Spleen (tissue), 11 donors: Measurements from ENCODE around the gene RNPEP. TPM values are rescaled to one million over a fixed set of nuclear protein-coding genes. Genes with fewer than 3 reads are reported as not detected.
"Not testable (repeated sequence)": the region's sequence is repeated elsewhere in the genome, so short reads cannot be mapped to it uniquely, and the experiment has no call there.

Source experiments
- DNase-seq: peaks from one replicate; pipeline ENCODE4 v3.0.0-alpha.2; 2020
- H3K27ac ChIP-seq, 8 donors: fragments of 200-600 bp; sonication (generic) in 7 of 8; 1 replicate in 4 of 8; 2 replicates in 4 of 8; pipeline versions ENCODE4 v1.5.0 to v1.8.0; 2016 to 2021; ENCODE audit warnings: inconsistent platforms in 4 of 8, mild to moderate bottlenecking in 4 of 8, moderate library complexity in 1 of 8
- H3K27me3 ChIP-seq, 7 donors: fragments of 200-600 bp; sonication (generic) in 6 of 7; replicated peaks in 1 of 7; 1 replicate in 4 of 7; 2 replicates in 3 of 7; pipeline versions ENCODE4 v1.5.0 to v1.8.0; 2016 to 2021; ENCODE audit warnings: inconsistent platforms in 3 of 7, mild to moderate bottlenecking in 1 of 7
- H3K36me3 ChIP-seq, 6 donors: fragments of 200-600 bp; sonication (generic) in 5 of 6; 1 replicate in 4 of 6; 2 replicates in 2 of 6; pipeline versions ENCODE4 v1.5.0 to v1.8.0; 2016 to 2021; ENCODE audit warnings: inconsistent platforms in 2 of 6
- H3K4me1 ChIP-seq, 6 donors: fragments of 200-600 bp; sonication (generic) in 5 of 6; 1 replicate in 3 of 6; 2 replicates in 3 of 6; pipeline versions ENCODE4 v1.5.0 to v1.8.0; 2016 to 2021; ENCODE audit warnings: inconsistent platforms in 3 of 6
- H3K4me3 ChIP-seq, 8 donors: fragments of 200-600 bp; sonication (generic) in 7 of 8; 1 replicate in 4 of 8; 2 replicates in 4 of 8; pipeline versions ENCODE4 v1.5.0 to v1.8.0; 2016 to 2021; ENCODE audit warnings: inconsistent platforms in 4 of 8, mild to moderate bottlenecking in 4 of 8, moderate library complexity in 2 of 8
- H3K9me3 ChIP-seq, 8 donors: fragments of 200-600 bp; sonication (generic) in 7 of 8; 1 replicate in 4 of 8; 2 replicates in 4 of 8; pipeline versions ENCODE4 v1.5.0 to v1.8.0; 2016 to 2021; ENCODE audit warnings: inconsistent platforms in 4 of 8
- POLR2A ChIP-seq, 3 donors: fragments of 450-650 bp; IDR thresholded peaks; one replicate each; pipeline ENCODE4 v1.5.1; 2017; ENCODE audit warnings: antibody characterized with exemption in 3 of 3, mild to moderate bottlenecking in 1 of 3
- POLR2AphosphoS5 ChIP-seq, 3 donors: sonication (generic); formaldehyde crosslinking; IDR thresholded peaks; one replicate each; pipeline ENCODE4 v1.5.1; 2017; ENCODE audit warnings: antibody characterized with exemption in 3 of 3
- WGBS, 5 donors: extraction: QIAGEN DNeasy Blood & Tissue Kit in 3 of 5; methylation state at CpG; one replicate each; pipeline versions ENCODE4 v1.1.5 to v1.1.7; 2013 to 2018; 5-methylcytosine and 5-hydroxymethylcytosine counted together
- intact Hi-C: fragments of 100-400 bp; cut with DNase I; formaldehyde crosslinking; loops from one replicate; pipeline ENCODE4 v1.15.0; 2023; ENCODE audit warnings: low total_unique reads
- polyA plus RNA-seq, 3 donors: library from polyadenylated mRNA; stranded (reverse); fragments of 200-250 nt; gene quantifications; one replicate each; pipeline ENCODE4 v1.2.1, GENCODE V29; 2013
- total RNA-seq, 7 donors: library from RNA; depleted of rRNA in 3 of 7; stranded (reverse); fragments of >200 nt in 3 of 7; fragmentation: NEBNext Ultra II Directional in 4 of 7; extraction: Animal tissue kit (Norgen Biotek cat#: 25700) in 4 of 7; gene quantifications; one replicate each; pipeline versions ENCODE4 v1.1.0 to v1.2.1, GENCODE V29; 2016 to 2021
- TF ChIP-seq, protein P1 (sequence below), 11 experiments: fragments of 200-600 bp in 7 of 11; fragments of 450-650 bp in 4 of 11; sonication (generic) in 4 of 11; IDR thresholded peaks in 8 of 11; conservative IDR thresholded peaks in 3 of 11; 1 replicate in 7 of 11; 2 replicates in 4 of 11; pipeline versions ENCODE4 v1.4.0 to v1.8.0; 2016 to 2021; ENCODE audit warnings: antibody characterized with exemption in 11 of 11, inconsistent platforms in 4 of 11, mild to moderate bottlenecking in 1 of 11
- donor health status: healthy with polysubstance abuse.
- donor health status: DM: no; HTN: no; CAD: no; lungs with moderate emphysema.
- donor health status: DM: no; HTN: no; CAD: no.
- donor health status: Bipolar disorder and iron deficiency.
- donor health status: healthy.
- donor health status: DM: no; HTN: no; CAD: no.
- donor health status: DM: yes; HTN: yes; CAD: no.

RNPEP gene
- total and polyA plus RNA-seq, 10 donors: 24.8 to 69.0 (median 57.3) TPM

DNA sequence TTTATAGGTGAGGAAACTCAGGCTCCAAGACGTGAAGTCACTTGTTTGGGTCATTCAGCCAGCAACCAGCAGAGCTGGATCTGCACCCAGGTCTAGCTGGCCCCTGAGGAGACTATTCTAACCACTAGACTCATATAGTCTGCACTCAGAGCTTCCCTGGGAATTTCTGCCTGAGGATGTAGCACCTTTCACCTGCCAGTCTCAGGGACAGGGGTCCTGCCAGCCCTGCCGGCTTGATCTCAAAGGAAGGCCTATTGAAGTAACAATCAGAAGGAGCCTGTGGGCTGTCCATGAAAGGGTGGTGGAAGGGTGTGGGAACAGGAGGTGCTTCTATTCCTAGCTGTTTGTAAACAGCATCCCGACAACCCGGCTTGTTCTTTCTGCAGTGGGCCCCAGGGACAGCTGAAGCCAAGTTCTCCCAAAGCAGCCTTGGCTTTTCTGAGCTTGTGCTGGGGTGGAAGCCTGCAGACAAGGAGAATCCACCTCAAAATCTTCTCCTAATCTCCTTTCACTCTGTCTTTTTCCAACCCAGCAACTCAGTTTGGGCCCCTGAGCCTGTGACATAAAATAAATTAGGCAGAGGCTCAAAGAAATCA, 43.9 kb upstream of the RNPEP start:
- no peak for DNase-seq
- Histone ChIP-seq H3K4me3 (no peak overlapping the region), H3K9me3 (no peaks in the 10 kb centered on the region), H3K36me3 (no peaks in the 10 kb centered on the region), H3K4me1 (peaks cover 0 to 6% (median 0%) of the 10 kb centered on the region in 6 donors), H3K27me3 (peaks cover 0 to 11% (median 0%) of the 10 kb centered on the region in 7 donors), H3K27ac (peak overlapping the region in 4 of 8 donors; percentile 11 to 36 (median 14))
- TF ChIP-seq, protein P1, sequence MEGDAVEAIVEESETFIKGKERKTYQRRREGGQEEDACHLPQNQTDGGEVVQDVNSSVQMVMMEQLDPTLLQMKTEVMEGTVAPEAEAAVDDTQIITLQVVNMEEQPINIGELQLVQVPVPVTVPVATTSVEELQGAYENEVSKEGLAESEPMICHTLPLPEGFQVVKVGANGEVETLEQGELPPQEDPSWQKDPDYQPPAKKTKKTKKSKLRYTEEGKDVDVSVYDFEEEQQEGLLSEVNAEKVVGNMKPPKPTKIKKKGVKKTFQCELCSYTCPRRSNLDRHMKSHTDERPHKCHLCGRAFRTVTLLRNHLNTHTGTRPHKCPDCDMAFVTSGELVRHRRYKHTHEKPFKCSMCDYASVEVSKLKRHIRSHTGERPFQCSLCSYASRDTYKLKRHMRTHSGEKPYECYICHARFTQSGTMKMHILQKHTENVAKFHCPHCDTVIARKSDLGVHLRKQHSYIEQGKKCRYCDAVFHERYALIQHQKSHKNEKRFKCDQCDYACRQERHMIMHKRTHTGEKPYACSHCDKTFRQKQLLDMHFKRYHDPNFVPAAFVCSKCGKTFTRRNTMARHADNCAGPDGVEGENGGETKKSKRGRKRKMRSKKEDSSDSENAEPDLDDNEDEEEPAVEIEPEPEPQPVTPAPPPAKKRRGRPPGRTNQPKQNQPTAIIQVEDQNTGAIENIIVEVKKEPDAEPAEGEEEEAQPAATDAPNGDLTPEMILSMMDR (IDR thresholded peaks at IDR 0.05 in 8 of 11, conservative IDR thresholded peaks at IDR 0.05 in 3 of 11): no peak
- no peak for TF ChIP-seq POLR2A (IDR thresholded peaks at IDR 0.05)
- TF ChIP-seq POLR2AphosphoS5 (IDR thresholded peaks at IDR 0.05): no peak
- intact Hi-C loops: no loop called here
- WGBS, 5 donors: 76 to 84% (median 78%) methylated on average over 4 of the region's 4 CpGs

DNA sequence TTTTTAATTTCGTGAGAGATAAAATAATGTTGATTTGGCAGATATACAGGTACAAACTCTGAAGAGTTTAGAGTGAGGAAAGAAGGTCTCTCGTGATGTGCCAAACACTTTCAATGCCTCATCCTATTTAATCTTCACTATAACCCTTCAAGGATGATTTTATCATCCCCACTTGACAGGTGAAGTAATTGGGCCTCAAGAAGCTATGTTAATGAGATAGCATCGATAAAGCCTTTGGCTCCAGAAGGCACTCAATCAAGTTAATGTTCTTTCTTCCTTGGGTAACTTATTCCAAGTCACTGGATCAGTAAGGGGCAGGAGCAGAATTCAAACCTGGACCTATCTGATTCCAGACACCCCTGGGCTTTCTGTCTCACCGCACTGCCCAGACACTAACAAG, 43.3 kb upstream of the RNPEP start:
- H3K27ac ChIP-seq: peak overlapping the region in 1 of 8 donors; percentile 21
- H3K4me1 ChIP-seq: peaks cover 0 to 6% (median 0%) of the 10 kb centered on the region in 6 donors
- H3K36me3 ChIP-seq: no peaks in the 10 kb centered on the region
- H3K4me3 ChIP-seq: no peak overlapping the region
- TF ChIP-seq, protein P1 (IDR thresholded peaks at IDR 0.05 in 8 of 11, conservative IDR thresholded peaks at IDR 0.05 in 3 of 11): no peak
- TF ChIP-seq POLR2A (IDR thresholded peaks at IDR 0.05) (no peak), POLR2AphosphoS5 (IDR thresholded peaks at IDR 0.05) (no peak)
- DNase-seq: no peak
- no peaks in the 10 kb centered on the region for H3K9me3 ChIP-seq
- peaks cover 0 to 17% (median 0%) of the 10 kb centered on the region in 7 donors for H3K27me3 ChIP-seq
- intact Hi-C loops: no loop called here
- WGBS, 5 donors: 60 to 88% (median 66%) methylated on average over 4 of the region's 4 CpGs

DNA sequence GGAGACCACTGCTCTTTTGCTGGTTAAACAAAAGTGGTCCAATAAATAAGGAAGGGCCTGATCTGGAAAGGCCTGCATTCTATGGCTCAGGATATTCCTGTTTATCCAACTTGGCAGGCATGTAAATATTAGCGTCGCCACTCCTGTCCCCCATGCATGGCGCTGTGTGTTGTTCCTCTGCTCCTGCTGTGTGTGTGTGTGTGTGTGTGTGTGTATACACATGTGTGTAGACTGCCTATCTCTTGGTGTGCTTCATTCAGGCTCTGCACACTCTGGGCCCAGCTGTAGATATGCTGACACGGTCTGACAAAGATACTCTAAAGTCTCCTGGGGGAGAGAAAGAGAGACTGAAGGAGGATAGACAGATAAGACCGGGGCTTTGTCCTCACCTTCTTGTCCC, 42.9 kb upstream of the RNPEP start:
- no peak for DNase-seq
- WGBS, 5 donors: 78 to 93% (median 84%) methylated on average over 5 of the region's 5 CpGs
- Histone ChIP-seq H3K36me3 (no peaks in the 10 kb centered on the region), H3K4me3 (no peak overlapping the region), H3K9me3 (no peaks in the 10 kb centered on the region), H3K27ac (peak overlapping the region in 1 of 8 donors; percentile 21), H3K27me3 (peaks cover 0 to 22% (median 3%) of the 10 kb centered on the region in 7 donors), H3K4me1 (peaks cover 0 to 6% (median 0%) of the 10 kb centered on the region in 6 donors)
- intact Hi-C loops: no loop called here
- TF ChIP-seq POLR2A (IDR thresholded peaks at IDR 0.05) (no peak), POLR2AphosphoS5 (IDR thresholded peaks at IDR 0.05) (no peak)
- TF ChIP-seq, protein P1 (IDR thresholded peaks at IDR 0.05 in 8 of 11, conservative IDR thresholded peaks at IDR 0.05 in 3 of 11): no peak

DNA sequence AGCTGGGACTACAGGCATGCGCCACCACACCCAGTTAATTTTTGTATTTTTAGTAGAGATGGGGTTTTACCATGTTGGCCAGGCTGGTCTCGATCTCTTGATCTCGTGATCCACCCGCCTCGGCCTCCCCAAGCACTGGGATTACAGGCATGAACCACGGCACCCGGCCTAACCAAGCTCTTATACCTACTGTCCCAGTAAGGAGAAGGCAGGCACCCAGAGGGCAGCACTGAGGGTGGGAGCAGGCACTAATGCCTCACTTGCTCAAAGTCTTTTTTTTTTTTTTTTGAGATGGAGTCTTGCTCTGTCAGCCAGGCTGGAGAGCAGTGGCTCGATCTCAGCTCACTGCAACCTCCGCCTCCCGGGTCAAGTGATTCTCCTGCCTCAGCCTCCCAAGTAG, 42.1 kb upstream of the RNPEP start:
- not testable (repeated sequence) for H3K36me3 ChIP-seq, H3K4me1 ChIP-seq, DNase-seq, H3K27ac ChIP-seq, H3K9me3 ChIP-seq, H3K4me3 ChIP-seq
- intact Hi-C loops: loop anchor here (5.0 kb wide), 1 partner anchor 33 kb away; no protein-coding TSS in a partner anchor
- 89 to 97% (median 97%) methylated on average over 10 of the region's 10 CpGs for WGBS, 5 donors
- H3K27me3 ChIP-seq: peaks cover 0 to 29% (median 5%) of the 10 kb centered on the region in 7 donors
